ENCODE data around the gene SH3BP1. TPM values are rescaled to one million over a fixed set of nuclear protein-coding genes. Genes with fewer than 3 reads are reported as not detected.

Gene SH3BP1
- total and polyA plus RNA-seq, 2 of the 13 experiments (the other 11 are each of a cell fraction or from before 2014, with no cell fraction given) = 8.4 to 18.5 TPM

DNA sequence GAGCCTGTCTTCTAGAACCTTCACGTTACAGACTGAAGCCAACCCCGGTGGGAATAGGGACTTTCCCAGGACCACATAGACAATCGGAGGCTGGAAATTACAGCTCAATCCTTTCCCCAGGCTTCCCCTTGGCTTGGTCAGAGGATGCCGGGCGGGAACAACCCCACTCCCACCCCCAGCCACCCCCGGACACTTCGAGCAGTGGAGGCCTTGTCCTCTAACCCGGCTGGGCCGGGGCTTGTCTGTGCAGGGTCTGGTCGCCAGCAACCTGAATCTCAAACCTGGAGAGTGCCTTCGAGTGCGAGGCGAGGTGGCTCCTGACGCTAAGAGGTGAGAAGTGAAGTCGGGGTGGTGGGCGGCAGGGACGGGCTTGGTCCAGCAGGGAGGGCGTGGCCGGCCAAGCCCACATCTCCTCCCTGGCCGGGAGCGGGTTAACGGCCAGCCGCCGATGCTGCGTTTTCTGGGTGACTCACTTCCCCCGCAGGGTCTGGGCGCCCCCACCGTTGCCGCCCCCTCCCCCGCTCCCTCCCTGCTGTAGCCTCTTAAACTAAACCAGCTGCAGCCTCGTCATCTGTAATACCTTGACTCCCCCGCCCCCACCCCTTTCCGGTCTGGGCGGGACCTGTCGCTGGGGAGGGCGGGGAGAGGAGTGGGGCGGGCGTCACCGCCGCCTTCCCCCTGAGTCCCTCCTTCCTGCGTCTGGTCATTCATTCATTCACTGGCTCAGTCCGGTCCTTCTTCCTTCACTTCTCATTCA is 37.4 kb downstream of the SH3BP1 start (continued):
- TF ChIP-seq, protein P1, sequence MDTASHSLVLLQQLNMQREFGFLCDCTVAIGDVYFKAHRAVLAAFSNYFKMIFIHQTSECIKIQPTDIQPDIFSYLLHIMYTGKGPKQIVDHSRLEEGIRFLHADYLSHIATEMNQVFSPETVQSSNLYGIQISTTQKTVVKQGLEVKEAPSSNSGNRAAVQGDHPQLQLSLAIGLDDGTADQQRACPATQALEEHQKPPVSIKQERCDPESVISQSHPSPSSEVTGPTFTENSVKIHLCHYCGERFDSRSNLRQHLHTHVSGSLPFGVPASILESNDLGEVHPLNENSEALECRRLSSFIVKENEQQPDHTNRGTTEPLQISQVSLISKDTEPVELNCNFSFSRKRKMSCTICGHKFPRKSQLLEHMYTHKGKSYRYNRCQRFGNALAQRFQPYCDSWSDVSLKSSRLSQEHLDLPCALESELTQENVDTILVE (CRISPR knock-in tag; IDR thresholded peaks at IDR 0.05) = peak; percentile 56; the same call in 1 of the 2 replicates
- peak; percentile 71; the same call in 1 of the 2 replicates for TF ChIP-seq ZNF724P (CRISPR knock-in tag; IDR thresholded peaks at IDR 0.05; ENCODE audit: borderline replicate concordance)
- TF ChIP-seq RNF2 (conservative IDR thresholded peaks at IDR 0.05; ENCODE audit: low read depth) = no peak
- no peak for TF ChIP-seq ZNF224 (CRISPR knock-in tag; IDR thresholded peaks at IDR 0.05)
- peak; percentile 81 for TF ChIP-seq SAP130 (CRISPR knock-in tag; IDR thresholded peaks at IDR 0.05; ENCODE audit: low read depth)
- TF ChIP-seq, protein P2, sequence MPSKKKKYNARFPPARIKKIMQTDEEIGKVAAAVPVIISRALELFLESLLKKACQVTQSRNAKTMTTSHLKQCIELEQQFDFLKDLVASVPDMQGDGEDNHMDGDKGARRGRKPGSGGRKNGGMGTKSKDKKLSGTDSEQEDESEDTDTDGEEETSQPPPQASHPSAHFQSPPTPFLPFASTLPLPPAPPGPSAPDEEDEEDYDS (CRISPR knock-in tag; IDR thresholded peaks at IDR 0.05) = 0 out of 2 replicates have a peak, but pooled peaks have one; percentile 33
- TF ChIP-seq, protein P3, sequence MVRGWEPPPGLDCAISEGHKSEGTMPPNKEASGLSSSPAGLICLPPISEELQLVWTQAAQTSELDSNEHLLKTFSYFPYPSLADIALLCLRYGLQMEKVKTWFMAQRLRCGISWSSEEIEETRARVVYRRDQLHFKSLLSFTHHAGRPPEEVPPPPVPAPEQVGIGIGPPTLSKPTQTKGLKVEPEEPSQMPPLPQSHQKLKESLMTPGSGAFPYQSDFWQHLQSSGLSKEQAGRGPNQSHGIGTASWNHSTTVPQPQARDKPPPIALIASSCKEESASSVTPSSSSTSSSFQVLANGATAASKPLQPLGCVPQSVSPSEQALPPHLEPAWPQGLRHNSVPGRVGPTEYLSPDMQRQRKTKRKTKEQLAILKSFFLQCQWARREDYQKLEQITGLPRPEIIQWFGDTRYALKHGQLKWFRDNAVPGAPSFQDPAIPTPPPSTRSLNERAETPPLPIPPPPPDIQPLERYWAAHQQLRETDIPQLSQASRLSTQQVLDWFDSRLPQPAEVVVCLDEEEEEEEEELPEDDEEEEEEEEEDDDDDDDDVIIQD (CRISPR knock-in tag; IDR thresholded peaks at IDR 0.05; ENCODE audit: low read depth) = peak; percentile 78; the same call in 1 of the 2 replicates
- no peak for TF ChIP-seq RBAK (CRISPR knock-in tag; IDR thresholded peaks at IDR 0.05)
- TF ChIP-seq CHD4 (IDR thresholded peaks at IDR 0.05; ENCODE audit: borderline replicate concordance, low read length) = no peak
- TF ChIP-seq, protein P4, sequence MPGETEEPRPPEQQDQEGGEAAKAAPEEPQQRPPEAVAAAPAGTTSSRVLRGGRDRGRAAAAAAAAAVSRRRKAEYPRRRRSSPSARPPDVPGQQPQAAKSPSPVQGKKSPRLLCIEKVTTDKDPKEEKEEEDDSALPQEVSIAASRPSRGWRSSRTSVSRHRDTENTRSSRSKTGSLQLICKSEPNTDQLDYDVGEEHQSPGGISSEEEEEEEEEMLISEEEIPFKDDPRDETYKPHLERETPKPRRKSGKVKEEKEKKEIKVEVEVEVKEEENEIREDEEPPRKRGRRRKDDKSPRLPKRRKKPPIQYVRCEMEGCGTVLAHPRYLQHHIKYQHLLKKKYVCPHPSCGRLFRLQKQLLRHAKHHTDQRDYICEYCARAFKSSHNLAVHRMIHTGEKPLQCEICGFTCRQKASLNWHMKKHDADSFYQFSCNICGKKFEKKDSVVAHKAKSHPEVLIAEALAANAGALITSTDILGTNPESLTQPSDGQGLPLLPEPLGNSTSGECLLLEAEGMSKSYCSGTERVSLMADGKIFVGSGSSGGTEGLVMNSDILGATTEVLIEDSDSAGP (CRISPR knock-in tag; IDR thresholded peaks at IDR 0.05; ENCODE audit: borderline replicate concordance) = peak; percentile 14; the same call in 1 of the 2 replicates
- TF ChIP-seq RFX1 (IDR thresholded peaks at IDR 0.05) = no peak
- peak; percentile 57; the same call in 1 of the 2 replicates for TF ChIP-seq KAT8 (CRISPR knock-in tag; IDR thresholded peaks at IDR 0.05)
- TF ChIP-seq, protein P5, sequence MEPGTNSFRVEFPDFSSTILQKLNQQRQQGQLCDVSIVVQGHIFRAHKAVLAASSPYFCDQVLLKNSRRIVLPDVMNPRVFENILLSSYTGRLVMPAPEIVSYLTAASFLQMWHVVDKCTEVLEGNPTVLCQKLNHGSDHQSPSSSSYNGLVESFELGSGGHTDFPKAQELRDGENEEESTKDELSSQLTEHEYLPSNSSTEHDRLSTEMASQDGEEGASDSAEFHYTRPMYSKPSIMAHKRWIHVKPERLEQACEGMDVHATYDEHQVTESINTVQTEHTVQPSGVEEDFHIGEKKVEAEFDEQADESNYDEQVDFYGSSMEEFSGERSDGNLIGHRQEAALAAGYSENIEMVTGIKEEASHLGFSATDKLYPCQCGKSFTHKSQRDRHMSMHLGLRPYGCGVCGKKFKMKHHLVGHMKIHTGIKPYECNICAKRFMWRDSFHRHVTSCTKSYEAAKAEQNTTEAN (CRISPR knock-in tag; conservative IDR thresholded peaks at IDR 0.05) = no peak
- no peak for TF ChIP-seq ZNF263 (CRISPR knock-in tag; IDR thresholded peaks at IDR 0.05)
- peak; percentile 39; the same call in 1 of the 2 replicates for TF ChIP-seq CREM (IDR thresholded peaks at IDR 0.05)
- TF ChIP-seq CREM (CRISPR knock-in tag; IDR thresholded peaks at IDR 0.05) = no peak
- TF ChIP-seq, protein P6, sequence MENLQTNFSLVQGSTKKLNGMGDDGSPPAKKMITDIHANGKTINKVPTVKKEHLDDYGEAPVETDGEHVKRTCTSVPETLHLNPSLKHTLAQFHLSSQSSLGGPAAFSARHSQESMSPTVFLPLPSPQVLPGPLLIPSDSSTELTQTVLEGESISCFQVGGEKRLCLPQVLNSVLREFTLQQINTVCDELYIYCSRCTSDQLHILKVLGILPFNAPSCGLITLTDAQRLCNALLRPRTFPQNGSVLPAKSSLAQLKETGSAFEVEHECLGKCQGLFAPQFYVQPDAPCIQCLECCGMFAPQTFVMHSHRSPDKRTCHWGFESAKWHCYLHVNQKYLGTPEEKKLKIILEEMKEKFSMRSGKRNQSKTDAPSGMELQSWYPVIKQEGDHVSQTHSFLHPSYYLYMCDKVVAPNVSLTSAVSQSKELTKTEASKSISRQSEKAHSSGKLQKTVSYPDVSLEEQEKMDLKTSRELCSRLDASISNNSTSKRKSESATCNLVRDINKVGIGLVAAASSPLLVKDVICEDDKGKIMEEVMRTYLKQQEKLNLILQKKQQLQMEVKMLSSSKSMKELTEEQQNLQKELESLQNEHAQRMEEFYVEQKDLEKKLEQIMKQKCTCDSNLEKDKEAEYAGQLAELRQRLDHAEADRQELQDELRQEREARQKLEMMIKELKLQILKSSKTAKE (CRISPR knock-in tag; IDR thresholded peaks at IDR 0.05; ENCODE audit: borderline replicate concordance) = peak; percentile 13; the same call in 1 of the 2 replicates
- TF ChIP-seq, protein P7, sequence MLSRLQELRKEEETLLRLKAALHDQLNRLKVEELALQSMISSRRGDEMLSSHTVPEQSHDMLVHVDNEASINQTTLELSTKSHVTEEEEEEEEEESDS (CRISPR knock-in tag; IDR thresholded peaks at IDR 0.05; ENCODE audit: borderline replicate concordance) = no peak
- peak; percentile 21; the same call in 1 of the 2 replicates for TF ChIP-seq ELF3 (CRISPR knock-in tag; IDR thresholded peaks at IDR 0.05)
- peak; percentile 85 for TF ChIP-seq SP5 (CRISPR knock-in tag; IDR thresholded peaks at IDR 0.05; ENCODE audit: borderline replicate concordance, low read depth)

Data from HepG2 (cell line).